K562 (cell line): ENCODE measurements around the gene ZSCAN25. TPM values are rescaled to one million over a fixed set of nuclear protein-coding genes. Genes with fewer than 3 reads are reported as not detected.
A peak's percentile ranks its signal among the peaks of the same experiment; 100 is the strongest.

Experiments used
- ARID1B ChIP-seq: fragments of 450-650 bp; IDR thresholded peaks from 2 replicates; pipeline ENCODE4 v1.6.1; 2016; ENCODE audit warnings: antibody characterized with exemption, mild to moderate bottlenecking, inconsistent platforms
- ATF1 ChIP-seq, 2 experiments: fragments of 450-650 bp in 1 of 2; IDR thresholded peaks; 2 replicates each; pipeline ENCODE4 v1.6.1; 2016; ENCODE audit warnings: missing compliant biosample characterization in 1 of 2, missing genetic modification characterization in 1 of 2
- BRCA1 ChIP-seq, 2 experiments: fragments of 450-650 bp in 1 of 2; sonication (generic) in 1 of 2; formaldehyde crosslinking in 1 of 2; IDR thresholded peaks; 2 replicates each; pipeline versions ENCODE4 v1.5.0 to v1.6.1; 2017 to 2020; ENCODE audit warnings: mild to moderate bottlenecking in 1 of 2, missing genetic modification reagents in 1 of 2
- CBX1 ChIP-seq: sonication (generic); IDR thresholded peaks from 2 replicates; pipeline ENCODE4 v1.6.1; 2016; ENCODE audit warnings: antibody characterized with exemption, low read depth, mild to moderate bottlenecking
- CGGBP1 ChIP-seq: fragments of 250-450 bp; sonication (Bioruptor Pico); IDR thresholded peaks from 2 replicates; pipeline ENCODE4 v1.9.0; 2021; ENCODE audit warnings: mild to moderate bottlenecking
- KLF13 ChIP-seq: fragments of 450-650 bp; IDR thresholded peaks from 2 replicates; pipeline ENCODE4 v1.6.1; 2016; ENCODE audit warnings: missing genetic modification characterization, low read depth, mild to moderate bottlenecking, missing compliant biosample characterization, moderate library complexity, borderline replicate concordance
- MAZ ChIP-seq, 2 experiments: fragments of 450-650 bp in 1 of 2; sonication (generic) in 1 of 2; formaldehyde crosslinking; IDR thresholded peaks in 1 of 2; conservative IDR thresholded peaks in 1 of 2; 2 replicates each; pipeline versions ENCODE4 v1.4.0 to v1.5.0; 2020; ENCODE audit warnings: mild to moderate bottlenecking in 1 of 2, missing genetic modification reagents in 1 of 2
- PBX2 ChIP-seq, 2 experiments: IDR thresholded peaks in 1 of 2; conservative IDR thresholded peaks in 1 of 2; 2 replicates each; pipeline ENCODE4 v1.6.1; 2016; ENCODE audit warnings: low read depth in 2 of 2, mild to moderate bottlenecking in 1 of 2, missing compliant biosample characterization in 1 of 2, missing genetic modification characterization in 1 of 2, moderate library complexity in 1 of 2
- PKNOX1 ChIP-seq: fragments of 450-650 bp; IDR thresholded peaks from 2 replicates; pipeline ENCODE4 v1.6.1; 2016
- PREB ChIP-seq: sonication (generic); formaldehyde crosslinking; IDR thresholded peaks from 2 replicates; pipeline ENCODE4 v1.8.1; 2023; ENCODE audit warnings: mild to moderate bottlenecking, missing genetic modification reagents
- TBL1XR1 ChIP-seq, 2 experiments: IDR thresholded peaks; 2 replicates each; pipeline ENCODE4 v1.6.1; 2012; ENCODE audit warnings: improper control_type of control experiment in 2 of 2, low read length in 2 of 2, mild to moderate bottlenecking in 1 of 2
- TCFL5 ChIP-seq: fragments of 250-450 bp; sonication (Bioruptor Pico); conservative IDR thresholded peaks from 2 replicates; pipeline ENCODE4 v1.6.1; 2021; ENCODE audit warnings: mild to moderate bottlenecking, moderate library complexity, matching md5 sums
- TEAD1 ChIP-seq, 2 experiments: fragments of 450-650 bp in 1 of 2; sonication (generic) in 1 of 2; formaldehyde crosslinking; IDR thresholded peaks; 2 replicates each; pipeline versions ENCODE4 v1.4.0 to v1.8.0; 2020 to 2022; ENCODE audit warnings: mild to moderate bottlenecking in 2 of 2, missing genetic modification reagents in 1 of 2
- TGIF2 ChIP-seq: sonication (generic); formaldehyde crosslinking; IDR thresholded peaks from 2 replicates; pipeline ENCODE4 v1.8.1; 2022; ENCODE audit warnings: mild to moderate bottlenecking, missing genetic modification reagents, moderate library complexity
- VEZF1 ChIP-seq: fragments of 200-800 bp; sonication (Bioruptor generic); IDR thresholded peaks from 2 replicates; pipeline ENCODE4 v1.6.1; 2017; ENCODE audit warnings: missing genetic modification characterization, missing compliant biosample characterization
- ZNF436 ChIP-seq: fragments of 250-450, 450-650 bp; sonication (Bioruptor Pico); formaldehyde crosslinking; IDR thresholded peaks from 2 replicates; pipeline ENCODE4 v1.7.0; 2020; ENCODE audit warnings: mild to moderate bottlenecking
- ZNF75A ChIP-seq: fragments of 450-650 bp; formaldehyde crosslinking; IDR thresholded peaks from 2 replicates; pipeline ENCODE4 v1.4.0; 2020; ENCODE audit warnings: mild to moderate bottlenecking
- ZNF766 ChIP-seq: fragments of 200-800 bp; sonication (Bioruptor generic); conservative IDR thresholded peaks from 2 replicates; pipeline ENCODE4 v1.6.1; 2016; ENCODE audit warnings: missing genetic modification characterization, missing compliant biosample characterization
- polyA plus RNA-seq, 8 experiments: library from polyadenylated mRNA; depleted of rRNA in 4 of 8; stranded (reverse) in 5 of 8; unstranded in 3 of 8; fragments of >200 nt; fragmentation: Nextera tagmentation in 2 of 8; fragmentation: Illumina TruSeq in 1 of 8; extraction: Ambion mirVana in 2 of 8; extraction: Trizol in 1 of 8; gene quantifications; 2 replicates each; pipeline versions ENCODE4 v1.2.1 to v1.2.3, GENCODE V29; 2011 to 2014; ENCODE audit warnings: inconsistent platforms in 1 of 8, missing spikeins in 1 of 8
- total RNA-seq, 7 experiments: library from RNA; depleted of rRNA in 6 of 7; stranded (reverse); fragments of >200 nt in 6 of 7; fragmentation: Illumina TruSeq in 2 of 7; extraction: Trizol in 2 of 7; gene quantifications; 2 replicates each; pipeline versions ENCODE4 v1.2.1 to v1.2.3, GENCODE V29; 2011 to 2021; ENCODE audit warnings: low replicate concordance in 1 of 7

Gene ZSCAN25
- total and polyA plus RNA-seq, 9 of the 15 experiments (the other 6 are each of a cell fraction or from before 2014, with no cell fraction given): 0.94 to 18.4 (median 12.8) TPM

GRCh38 chr7:99679400-99680191, 62.9 kb downstream of the ZSCAN25 start, which contains the start of gene CYP3A5 (continued):
- TF ChIP-seq PREB (CRISPR knock-in tag) (no peak), TBL1XR1 (IDR thresholded peaks at IDR 0.05; ENCODE audit: low read length in 2 of 2) (peak; percentile 41 to 43; a peak in 2 of 4 replicates), ZNF75A (CRISPR knock-in tag) (0 out of 2 replicates have a peak, but pooled peaks have one; percentile 9), ZNF766 (peak; percentile 64; the same call in 1 of the 2 replicates), ZNF436 (CRISPR knock-in tag) (no peak), VEZF1 (peak; percentile 41), BRCA1 (IDR thresholded peaks at IDR 0.05) (no peak), BRCA1 (CRISPR knock-in tag; IDR thresholded peaks at IDR 0.05) (no peak), ATF1 (CRISPR knock-in tag; IDR thresholded peaks at IDR 0.05) (no peak), ATF1 (tag; IDR thresholded peaks at IDR 0.05) (0 out of 2 replicates have a peak, but pooled peaks have one; percentile 2), ARID1B (peak; percentile 68), KLF13 (0 out of 2 replicates have a peak, but pooled peaks have one; percentile 19), TEAD1 (CRISPR knock-in tag; IDR thresholded peaks at IDR 0.05) (0 out of 4 replicates have a peak, but pooled peaks of 1 of the 2 experiments have one; percentile 25), PBX2 (CRISPR knock-in tag; IDR thresholded peaks at IDR 0.05; ENCODE audit: low read depth) (peak; percentile 83), PBX2 (tag; conservative IDR thresholded peaks at IDR 0.05; ENCODE audit: low read depth) (peak; percentile 99), PKNOX1 (peak; percentile 97), TCFL5 (CRISPR knock-in tag) (no peak), CGGBP1 (CRISPR knock-in tag) (0 out of 2 replicates have a peak, but pooled peaks have one; percentile 11), MAZ (CRISPR knock-in tag; conservative IDR thresholded peaks at IDR 0.05 in 1 of 2, IDR thresholded peaks at IDR 0.05 in 1 of 2) (peak in 1 of 2 experiments; percentile 56; a peak in 1 of 4 replicates), CBX1 (peak; percentile 59; the same call in 1 of the 2 replicates), TGIF2 (CRISPR knock-in tag) (no peak)
